ENCODE results near the gene MAVS. TPM values are rescaled to one million over a fixed set of nuclear protein-coding genes. Genes with fewer than 3 reads are reported as not detected.

Gene MAVS
- total and polyA plus RNA-seq, 2 donors (not counting 3 experiments of a cell fraction or from before 2014, with no cell fraction given) = 18.8 to 40.7 TPM

- ChIA-PET POLR2A (no interaction called here), CTCF (no interaction called here)
- Histone ChIP-seq H3K79me2 (ENCODE audit: control insufficient read depth, insufficient read depth, low read length) (no peaks in the 10 kb centered on the region), H3K9me1 (replicated peaks; ENCODE audit: control insufficient read depth, extremely low read depth, insufficient read depth, low read length) (no peaks in the 10 kb centered on the region), H3K9ac (replicated peaks; ENCODE audit: extremely low read depth, insufficient read depth, low read length) (no peak overlapping the region), H2AFZ (ENCODE audit: low read depth, low read length) (no peak overlapping the region), H3K27me3 (ENCODE audit: control insufficient read depth in 2 of 2, insufficient read depth in 2 of 2, low read length in 2 of 2) (no peaks in the 10 kb centered on the region), H3K4me3 (replicated peaks in 1 of 3; ENCODE audit: insufficient read depth in 1 of 3, low read depth in 1 of 3, low read length in 3 of 3) (no peak overlapping the region), H3K4me2 (ENCODE audit: insufficient read depth, low read length) (no peak overlapping the region), H3K9me3 (replicated peaks; ENCODE audit: control insufficient read depth, insufficient read depth, low read length) (no peaks in the 10 kb centered on the region), H3K36me3 (ENCODE audit: control insufficient read depth in 2 of 2, extremely low read depth in 1 of 2, insufficient read depth in 2 of 2, low read length in 2 of 2) (peaks cover 23 to 65% of the 10 kb centered on the region in 2 experiments), H4K20me1 (replicated peaks; ENCODE audit: control insufficient read depth, extremely low read depth, insufficient read depth, low read length) (no peaks in the 10 kb centered on the region), H3K27ac (ENCODE audit: insufficient read depth, low read depth, low read length) (no peak overlapping the region), H3K4me1 (ENCODE audit: control insufficient read depth, extremely low read depth, insufficient read depth, low read length) (no peaks in the 10 kb centered on the region)
- dilution Hi-C loops (cut with MboI; ENCODE audit: extremely low pct_ligation_motif_present, low sequenced_read_pairs) (no loop called here), intact Hi-C loops (cut with micrococcal nuclease) (no loop called here)
- DNase-seq (ENCODE audit: low read depth, low spot score) (no peak), FAIRE-seq (no peak)
- TF ChIP-seq JUN (IDR thresholded peaks at IDR 0.05; ENCODE audit: borderline replicate concordance, insufficient read depth, insufficient read length, low read depth) (no peak), MAX (IDR thresholded peaks at IDR 0.05; ENCODE audit: insufficient read depth, insufficient read length) (no peak), POLR2A (IDR thresholded peaks at IDR 0.05; ENCODE audit: low read depth, low read length) (no peak), EZH2 (IDR thresholded peaks at IDR 0.05; ENCODE audit: borderline replicate concordance, low read depth, low read length, severe bottlenecking) (no peak), MYC (IDR thresholded peaks at IDR 0.05; ENCODE audit: low read depth, low read length) (no peak), GATA2 (IDR thresholded peaks at IDR 0.05; ENCODE audit: insufficient read depth, insufficient read length, low read depth, low read length) (no peak), FOS (IDR thresholded peaks at IDR 0.05; ENCODE audit: borderline replicate concordance, insufficient read depth, low read length) (no peak), POLR2AphosphoS5 (IDR thresholded peaks at IDR 0.05; ENCODE audit: insufficient read depth, low read depth, low read length) (no peak)
- TF ChIP-seq, protein P1, sequence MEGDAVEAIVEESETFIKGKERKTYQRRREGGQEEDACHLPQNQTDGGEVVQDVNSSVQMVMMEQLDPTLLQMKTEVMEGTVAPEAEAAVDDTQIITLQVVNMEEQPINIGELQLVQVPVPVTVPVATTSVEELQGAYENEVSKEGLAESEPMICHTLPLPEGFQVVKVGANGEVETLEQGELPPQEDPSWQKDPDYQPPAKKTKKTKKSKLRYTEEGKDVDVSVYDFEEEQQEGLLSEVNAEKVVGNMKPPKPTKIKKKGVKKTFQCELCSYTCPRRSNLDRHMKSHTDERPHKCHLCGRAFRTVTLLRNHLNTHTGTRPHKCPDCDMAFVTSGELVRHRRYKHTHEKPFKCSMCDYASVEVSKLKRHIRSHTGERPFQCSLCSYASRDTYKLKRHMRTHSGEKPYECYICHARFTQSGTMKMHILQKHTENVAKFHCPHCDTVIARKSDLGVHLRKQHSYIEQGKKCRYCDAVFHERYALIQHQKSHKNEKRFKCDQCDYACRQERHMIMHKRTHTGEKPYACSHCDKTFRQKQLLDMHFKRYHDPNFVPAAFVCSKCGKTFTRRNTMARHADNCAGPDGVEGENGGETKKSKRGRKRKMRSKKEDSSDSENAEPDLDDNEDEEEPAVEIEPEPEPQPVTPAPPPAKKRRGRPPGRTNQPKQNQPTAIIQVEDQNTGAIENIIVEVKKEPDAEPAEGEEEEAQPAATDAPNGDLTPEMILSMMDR (IDR thresholded peaks at IDR 0.05; ENCODE audit: extremely low read depth in 1 of 2, insufficient read depth in 1 of 2, low read depth in 1 of 2, low read length in 2 of 2) = no peak
- BruUV-seq (replicated peaks) = no TSS peak
Measured at GRCh38 chr20:3865152-3865886, 18.7 kb downstream of the MAVS start.
